Stimulated activated naive CD8-positive, alpha-beta T cell treated with anti-CD3 and anti-CD28 coated beads, Interleukin-15, Interleukin-2, amounts not matched to agents 100 ng/mL and 50 ng/mL, for 24 hours (primary cell): Measurements from ENCODE around the gene PIP5K1A.

Experiments
- H3K27ac Mint-ChIP-seq: one replicate; pipeline ENCODE4 v1.8.0; 2021; ENCODE audit warnings: mild to moderate bottlenecking, mixed read lengths
- H3K27me3 Mint-ChIP-seq: one replicate; pipeline ENCODE4 v1.8.0; 2021; ENCODE audit warnings: mixed read lengths
- H3K36me3 Mint-ChIP-seq: one replicate; pipeline ENCODE4 v1.8.0; 2021; ENCODE audit warnings: low read depth, mixed read lengths
- H3K4me1 Mint-ChIP-seq: one replicate; pipeline ENCODE4 v1.8.0; 2021; ENCODE audit warnings: low read depth, mixed read lengths
- H3K4me3 Mint-ChIP-seq: one replicate; pipeline ENCODE4 v1.8.0; 2021; ENCODE audit warnings: mild to moderate bottlenecking, mixed read lengths
- H3K9me3 Mint-ChIP-seq: one replicate; pipeline ENCODE4 v1.8.0; 2021; ENCODE audit warnings: mixed read lengths

The PIP5K1A gene, protein sequence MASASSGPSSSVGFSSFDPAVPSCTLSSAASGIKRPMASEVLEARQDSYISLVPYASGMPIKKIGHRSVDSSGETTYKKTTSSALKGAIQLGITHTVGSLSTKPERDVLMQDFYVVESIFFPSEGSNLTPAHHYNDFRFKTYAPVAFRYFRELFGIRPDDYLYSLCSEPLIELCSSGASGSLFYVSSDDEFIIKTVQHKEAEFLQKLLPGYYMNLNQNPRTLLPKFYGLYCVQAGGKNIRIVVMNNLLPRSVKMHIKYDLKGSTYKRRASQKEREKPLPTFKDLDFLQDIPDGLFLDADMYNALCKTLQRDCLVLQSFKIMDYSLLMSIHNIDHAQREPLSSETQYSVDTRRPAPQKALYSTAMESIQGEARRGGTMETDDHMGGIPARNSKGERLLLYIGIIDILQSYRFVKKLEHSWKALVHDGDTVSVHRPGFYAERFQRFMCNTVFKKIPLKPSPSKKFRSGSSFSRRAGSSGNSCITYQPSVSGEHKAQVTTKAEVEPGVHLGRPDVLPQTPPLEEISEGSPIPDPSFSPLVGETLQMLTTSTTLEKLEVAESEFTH

DNA sequence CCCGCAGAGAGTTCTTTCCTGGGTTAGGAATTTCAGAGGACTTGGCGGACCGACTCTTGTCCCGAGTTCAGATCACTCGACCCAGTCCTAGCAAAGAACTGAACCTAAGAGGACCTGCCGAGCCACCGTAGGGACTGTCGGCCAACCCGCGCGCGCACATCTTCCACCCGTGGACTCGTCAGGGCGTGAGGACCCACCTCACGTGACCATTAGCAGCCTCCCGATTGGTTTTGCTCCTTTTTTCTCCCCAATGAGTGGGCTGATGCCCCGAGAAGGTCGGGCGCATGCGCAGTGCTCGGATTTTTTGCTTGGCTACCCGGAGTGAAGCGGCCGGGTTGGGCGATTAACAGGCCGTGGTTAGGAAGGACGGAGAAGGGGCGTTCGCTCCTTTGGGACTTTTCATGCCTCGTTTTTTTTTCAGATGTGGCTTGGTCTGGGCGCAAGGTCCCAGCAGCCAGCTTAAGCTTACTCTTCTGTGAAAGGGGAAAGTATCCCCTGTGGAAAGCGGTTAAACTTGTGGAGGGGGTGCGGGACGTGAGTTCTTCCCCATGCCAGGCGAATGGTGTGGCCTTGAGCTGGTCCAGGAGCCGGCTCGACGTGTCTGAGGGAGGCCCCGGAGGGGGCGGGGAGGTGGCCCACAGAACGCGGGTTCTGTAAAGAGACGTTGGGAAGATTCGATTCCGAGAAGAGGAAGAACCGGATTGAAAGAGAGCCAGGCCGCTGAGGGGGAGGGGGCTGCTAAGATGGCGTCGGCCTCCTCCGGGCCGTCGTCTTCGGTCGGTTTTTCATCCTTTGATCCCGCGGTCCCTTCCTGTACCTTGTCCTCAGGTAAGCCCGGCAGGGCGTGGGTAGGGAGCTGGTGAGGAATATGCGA lies at the start of gene PIP5K1A:
TSS of gene PIP5K1A (plus strand) at position 299 of the 874 bp plus-strand sequence. CDS start at position 744, 445 bp downstream.
- H3K27ac Mint-ChIP-seq, result peak within 1 kb of the TSS; percentile 98
- no peaks in the 10 kb centered on the region for H3K27me3 Mint-ChIP-seq
- peak within 1 kb of the TSS; percentile 100 for H3K4me3 Mint-ChIP-seq
- H3K9me3 Mint-ChIP-seq, result no peaks in the 10 kb centered on the region
- peaks cover 47% of the 10 kb centered on the region for H3K4me1 Mint-ChIP-seq
- peaks cover 37% of the 10 kb centered on the region for H3K36me3 Mint-ChIP-seq

DNA sequence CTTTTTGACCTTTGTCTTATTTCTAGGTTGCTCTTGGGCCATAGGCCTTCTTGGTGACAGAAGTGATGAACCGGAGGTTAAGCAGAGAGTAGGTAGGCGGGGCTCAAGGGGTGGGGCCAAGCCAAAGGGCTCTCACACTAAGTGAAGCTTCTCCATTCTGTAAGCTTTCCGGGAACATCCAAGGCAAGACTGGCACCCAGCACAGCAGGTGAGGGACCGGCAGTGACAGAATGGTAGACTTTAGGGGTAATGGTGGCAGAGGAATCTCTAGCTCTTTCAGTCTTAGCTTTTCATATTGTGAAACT lies 41.9 kb upstream of the PIP5K1A start, which contains the start of gene TNFAIP8L2:
TSS of gene TNFAIP8L2 (plus strand) at position 135 of the 305 bp plus-strand sequence. CDS start 2,049 bp downstream, outside the sequence.
- Mint-ChIP-seq H3K9me3 (no peaks in the 10 kb centered on the region), H3K4me1 (peaks cover 48% of the 10 kb centered on the region), H3K36me3 (peaks cover 45% of the 10 kb centered on the region), H3K27ac (peak within 1 kb of the TSS; percentile 96), H3K4me3 (peak within 1 kb of the TSS; percentile 94), H3K27me3 (no peaks in the 10 kb centered on the region)

DNA sequence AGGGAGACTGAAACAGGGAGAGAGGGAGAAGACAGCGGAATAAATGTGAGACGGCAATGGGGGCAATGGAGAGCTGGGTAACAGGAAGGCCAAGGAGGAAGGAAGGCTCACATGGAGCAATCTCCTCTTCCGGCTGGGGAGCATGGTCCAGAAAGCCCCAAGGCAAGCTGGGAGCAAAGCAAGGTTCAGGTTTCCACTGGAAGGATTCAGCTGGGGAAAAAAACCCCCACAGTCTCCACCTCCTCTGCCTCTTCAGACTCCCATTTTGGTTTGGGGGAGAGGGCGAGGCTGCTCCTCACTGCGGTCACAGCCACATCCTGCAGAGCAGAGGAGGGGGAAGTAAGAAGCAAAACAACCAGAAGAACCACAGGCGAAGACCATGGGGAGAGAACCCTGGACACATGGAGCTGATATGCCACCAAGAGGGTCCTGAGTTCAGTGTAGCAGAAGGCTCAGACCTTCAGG lies 41.3 kb upstream of the PIP5K1A start:
- Mint-ChIP-seq H3K4me3 (peak overlapping the region; percentile 94), H3K27me3 (no peaks in the 10 kb centered on the region), H3K9me3 (no peaks in the 10 kb centered on the region), H3K4me1 (peaks cover 54% of the 10 kb centered on the region), H3K36me3 (peaks cover 50% of the 10 kb centered on the region), H3K27ac (peak overlapping the region; percentile 96)

DNA sequence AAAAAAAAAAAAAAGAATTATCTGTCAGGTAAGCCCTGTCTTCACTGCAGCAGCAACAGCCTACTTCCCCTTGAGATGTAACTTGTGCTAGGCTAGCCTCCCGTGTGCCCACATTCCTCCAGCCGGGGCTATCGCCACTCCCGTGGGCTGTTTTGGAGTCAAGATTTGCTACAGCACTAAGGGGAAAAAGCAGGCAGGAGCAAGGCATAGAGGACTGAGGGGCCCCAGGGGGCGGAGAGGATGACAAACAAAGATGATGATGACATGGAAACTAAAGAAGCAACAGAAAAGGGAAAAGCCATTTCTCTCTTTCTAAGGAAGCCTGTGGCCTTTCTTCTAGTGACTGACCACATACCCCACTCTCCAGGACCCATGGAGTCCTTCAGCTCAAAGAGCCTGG lies 40.0 kb upstream of the PIP5K1A start:
- H3K27me3 Mint-ChIP-seq, result no peaks in the 10 kb centered on the region
- peak overlapping the region; percentile 96 for H3K27ac Mint-ChIP-seq
- peak overlapping the region; percentile 94 for H3K4me3 Mint-ChIP-seq
- H3K36me3 Mint-ChIP-seq, result peaks cover 58% of the 10 kb centered on the region
- H3K4me1 Mint-ChIP-seq, result peaks cover 63% of the 10 kb centered on the region
- no peaks in the 10 kb centered on the region for H3K9me3 Mint-ChIP-seq

DNA sequence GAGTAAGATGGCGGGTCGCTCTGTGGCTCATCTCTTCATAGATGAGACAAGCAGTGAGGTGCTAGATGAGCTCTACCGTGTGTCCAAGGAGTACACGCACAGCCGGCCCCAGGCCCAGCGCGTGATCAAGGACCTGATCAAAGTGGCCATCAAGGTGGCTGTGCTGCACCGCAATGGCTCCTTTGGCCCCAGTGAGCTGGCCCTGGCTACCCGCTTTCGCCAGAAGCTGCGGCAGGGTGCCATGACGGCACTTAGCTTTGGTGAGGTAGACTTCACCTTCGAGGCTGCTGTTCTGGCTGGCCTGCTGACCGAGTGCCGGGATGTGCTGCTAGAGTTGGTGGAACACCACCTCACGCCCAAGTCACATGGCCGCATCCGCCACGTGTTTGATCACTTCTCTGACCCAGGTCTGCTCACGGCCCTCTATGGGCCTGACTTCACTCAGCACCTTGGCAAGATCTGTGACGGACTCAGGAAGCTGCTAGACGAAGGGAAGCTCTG lies 39.6 kb upstream of the PIP5K1A start:
- peaks cover 59% of the 10 kb centered on the region for H3K36me3 Mint-ChIP-seq
- no peaks in the 10 kb centered on the region for H3K9me3 Mint-ChIP-seq
- H3K27ac Mint-ChIP-seq, result peak overlapping the region; percentile 96
- H3K4me1 Mint-ChIP-seq, result peaks cover 63% of the 10 kb centered on the region
- H3K27me3 Mint-ChIP-seq, result no peaks in the 10 kb centered on the region
- peak overlapping the region; percentile 94 for H3K4me3 Mint-ChIP-seq

DNA sequence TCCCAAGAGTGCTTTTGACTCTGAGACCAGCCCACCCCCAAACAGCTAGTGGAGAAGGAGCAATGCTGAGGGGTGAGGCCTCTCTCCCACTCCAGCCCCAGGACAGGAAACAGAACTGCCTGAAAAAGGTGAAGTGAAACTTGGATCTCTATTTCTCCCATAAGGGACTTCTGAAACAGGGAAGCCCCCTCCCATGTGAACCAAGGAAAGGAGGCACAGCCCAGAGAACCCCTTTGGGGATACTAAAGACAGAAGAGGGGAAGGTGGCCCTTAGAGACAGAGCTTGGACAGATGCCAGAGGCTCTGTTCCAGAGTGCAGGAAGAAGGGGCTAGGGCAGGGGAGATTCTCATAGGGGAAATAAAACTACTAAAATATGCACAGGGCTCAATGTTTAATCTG lies 39.0 kb upstream of the PIP5K1A start:
- Mint-ChIP-seq H3K4me3 (peak overlapping the region; percentile 94), H3K27ac (peak overlapping the region; percentile 96), H3K4me1 (peaks cover 68% of the 10 kb centered on the region), H3K27me3 (no peaks in the 10 kb centered on the region), H3K9me3 (no peaks in the 10 kb centered on the region), H3K36me3 (peaks cover 65% of the 10 kb centered on the region)

DNA sequence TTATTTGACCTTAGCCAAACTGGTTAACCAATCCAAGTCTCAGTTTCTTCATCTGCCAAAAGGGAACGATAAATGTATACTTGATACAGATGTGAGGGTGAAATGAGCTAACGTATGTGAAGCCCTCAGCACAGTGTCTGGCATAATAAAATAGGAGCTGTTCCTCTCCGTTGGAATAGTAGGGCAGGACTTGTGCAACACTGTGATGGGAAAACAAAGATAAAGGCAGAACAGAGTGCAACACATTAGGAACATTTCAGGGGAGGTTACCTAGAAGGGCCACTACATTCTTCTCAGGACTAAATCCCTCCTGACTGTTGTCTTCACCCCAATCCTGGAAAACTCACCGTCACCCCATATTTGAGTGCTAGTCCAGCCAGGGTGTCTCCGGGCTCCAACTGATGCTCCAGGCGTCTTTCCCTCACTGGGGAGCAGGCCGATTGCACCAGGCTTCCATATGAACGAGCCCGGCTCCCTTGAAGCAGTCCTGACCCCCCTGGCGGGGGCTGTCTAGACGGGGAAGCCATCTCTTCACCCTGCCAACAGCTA lies 33.5 kb upstream of the PIP5K1A start:
- H3K4me1 Mint-ChIP-seq, result peaks cover 65% of the 10 kb centered on the region
- peak overlapping the region; percentile 98 for H3K27ac Mint-ChIP-seq
- no peaks in the 10 kb centered on the region for H3K9me3 Mint-ChIP-seq
- peaks cover 69% of the 10 kb centered on the region for H3K36me3 Mint-ChIP-seq
- H3K4me3 Mint-ChIP-seq, result peak overlapping the region; percentile 95
- H3K27me3 Mint-ChIP-seq, result no peaks in the 10 kb centered on the region

DNA sequence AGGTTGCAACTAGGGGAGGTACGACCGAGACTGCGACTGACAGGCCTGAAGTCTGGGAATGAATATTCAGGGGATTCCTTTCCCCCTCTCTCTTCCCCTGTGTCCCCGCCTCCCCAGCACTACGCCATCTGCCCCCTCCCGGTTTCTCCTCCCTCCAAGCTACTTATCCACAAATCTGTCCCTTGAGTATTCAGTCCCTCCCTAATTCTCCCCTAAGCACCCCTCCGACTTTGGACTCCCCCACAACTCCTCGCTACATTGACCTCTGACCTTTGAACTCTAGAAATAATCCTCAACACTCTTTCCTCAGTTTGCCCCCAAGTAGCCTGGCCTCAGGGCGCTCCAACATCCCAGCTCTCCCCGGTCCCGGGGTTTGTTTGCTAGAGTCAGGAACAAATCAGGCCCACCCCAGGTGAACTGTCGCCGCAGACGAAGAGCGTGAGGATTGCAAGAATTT lies 33.0 kb upstream of the PIP5K1A start:
- peaks cover 60% of the 10 kb centered on the region for H3K4me1 Mint-ChIP-seq
- H3K27ac Mint-ChIP-seq, result peak overlapping the region; percentile 98
- H3K36me3 Mint-ChIP-seq, result peaks cover 64% of the 10 kb centered on the region
- no peaks in the 10 kb centered on the region for H3K9me3 Mint-ChIP-seq
- H3K27me3 Mint-ChIP-seq, result no peaks in the 10 kb centered on the region
- peak overlapping the region; percentile 95 for H3K4me3 Mint-ChIP-seq

DNA sequence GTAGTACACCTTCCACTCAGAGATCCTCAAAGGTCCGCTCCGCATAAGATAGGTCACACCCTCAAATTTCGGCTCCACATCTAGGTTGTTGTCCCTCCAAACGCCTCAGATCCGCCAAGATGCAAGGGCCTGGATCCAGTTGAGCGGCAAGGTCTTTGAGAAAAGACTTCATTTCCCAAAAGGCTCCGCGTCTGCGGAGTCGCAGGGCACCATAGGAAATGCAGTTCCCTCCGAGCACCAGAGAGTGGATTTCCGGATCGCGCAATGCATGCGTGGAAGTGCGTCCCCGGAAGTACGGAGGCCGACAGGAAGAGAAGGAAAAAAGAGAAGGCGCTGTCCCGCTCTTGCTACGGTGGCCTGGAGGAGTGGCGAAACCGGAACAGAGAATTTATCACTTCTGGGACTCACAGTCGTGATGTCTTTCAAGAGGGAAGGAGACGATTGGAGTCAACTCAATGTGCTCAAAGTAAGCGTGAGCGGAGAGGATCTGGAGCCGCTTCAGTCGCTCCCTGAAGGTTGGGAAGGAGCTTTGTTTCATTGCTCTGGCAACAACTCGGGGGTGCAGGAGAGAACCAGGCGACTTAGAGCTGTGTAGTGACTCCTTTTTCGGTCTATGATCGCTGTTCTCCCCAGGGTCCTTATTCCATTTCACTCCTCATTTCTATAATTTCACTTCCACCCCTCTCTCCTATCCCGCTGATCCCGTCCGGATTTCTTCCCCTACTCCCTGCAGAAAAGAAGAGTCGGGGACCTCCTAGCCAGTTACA lies 32.4 kb upstream of the PIP5K1A start, which contains the start of the genes LYSMD1 and SCNM1:
TSS of gene LYSMD1 (minus strand) at position 165 of the 767 bp plus-strand sequence. CDS start 644 bp downstream, outside the sequence.
TSS of gene SCNM1 (plus strand) at position 407 of the 767 bp plus-strand sequence. CDS start at position 416, 9 bp downstream.
- no peaks in the 10 kb centered on the region for H3K9me3 Mint-ChIP-seq
- H3K4me3 Mint-ChIP-seq, result peak within 1 kb of the TSS; percentile 95
- peaks cover 60% of the 10 kb centered on the region for H3K36me3 Mint-ChIP-seq
- no peaks in the 10 kb centered on the region for H3K27me3 Mint-ChIP-seq
- peak within 1 kb of the TSS; percentile 98 for H3K27ac Mint-ChIP-seq
- peaks cover 55% of the 10 kb centered on the region for H3K4me1 Mint-ChIP-seq

DNA sequence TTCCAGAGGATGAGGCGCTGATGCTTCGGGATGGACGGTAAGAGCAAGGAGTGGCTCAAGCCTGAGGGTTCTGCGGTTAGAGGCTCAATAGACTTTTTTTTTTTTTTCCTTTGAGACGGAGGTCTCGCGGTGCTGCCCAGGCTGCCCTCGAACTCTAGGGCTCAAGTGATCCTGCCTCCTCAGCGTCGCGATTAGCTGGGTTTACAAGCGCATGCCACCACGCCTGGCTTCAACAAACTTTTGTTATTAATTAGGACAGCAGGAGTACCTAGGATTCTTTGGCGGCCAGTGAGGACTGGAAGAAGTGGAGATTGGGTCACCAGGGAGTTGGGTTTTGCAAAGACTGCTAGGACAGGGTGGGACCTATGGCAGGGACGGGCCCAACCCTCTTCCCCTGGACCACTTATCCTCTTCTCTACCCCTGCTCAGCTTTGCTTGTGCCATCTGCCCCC lies 31.8 kb upstream of the PIP5K1A start:
- no peaks in the 10 kb centered on the region for H3K9me3 Mint-ChIP-seq

DNA sequence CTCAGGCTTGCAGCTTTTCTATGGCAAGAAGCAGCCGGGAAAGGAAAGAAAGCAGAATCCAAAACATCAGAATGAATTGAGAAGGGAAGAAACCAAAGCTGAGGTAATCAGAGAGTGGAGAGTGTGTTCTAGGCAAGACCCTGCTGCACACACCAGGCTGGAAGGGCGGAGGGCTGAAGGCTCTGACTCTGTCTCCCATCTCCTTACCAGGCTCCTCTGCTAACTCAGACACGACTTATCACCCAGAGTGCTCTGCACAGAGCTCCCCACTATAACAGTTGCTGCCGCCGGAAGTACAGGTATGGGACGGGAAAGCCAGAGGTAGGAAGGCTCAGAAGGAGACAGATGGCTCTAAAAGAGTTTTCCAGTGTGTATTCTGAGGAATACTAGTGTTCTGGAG lies 31.2 kb upstream of the PIP5K1A start:
- peak overlapping the region; percentile 95 for H3K4me3 Mint-ChIP-seq
- H3K4me1 Mint-ChIP-seq, result peaks cover 45% of the 10 kb centered on the region

More for the DNA sequence above, 31.8 kb upstream of the PIP5K1A start:
- peak overlapping the region; percentile 98 for H3K27ac Mint-ChIP-seq
- peaks cover 51% of the 10 kb centered on the region for H3K4me1 Mint-ChIP-seq
- H3K27me3 Mint-ChIP-seq, result no peaks in the 10 kb centered on the region
- peaks cover 59% of the 10 kb centered on the region for H3K36me3 Mint-ChIP-seq
- peak overlapping the region; percentile 95 for H3K4me3 Mint-ChIP-seq

DNA sequence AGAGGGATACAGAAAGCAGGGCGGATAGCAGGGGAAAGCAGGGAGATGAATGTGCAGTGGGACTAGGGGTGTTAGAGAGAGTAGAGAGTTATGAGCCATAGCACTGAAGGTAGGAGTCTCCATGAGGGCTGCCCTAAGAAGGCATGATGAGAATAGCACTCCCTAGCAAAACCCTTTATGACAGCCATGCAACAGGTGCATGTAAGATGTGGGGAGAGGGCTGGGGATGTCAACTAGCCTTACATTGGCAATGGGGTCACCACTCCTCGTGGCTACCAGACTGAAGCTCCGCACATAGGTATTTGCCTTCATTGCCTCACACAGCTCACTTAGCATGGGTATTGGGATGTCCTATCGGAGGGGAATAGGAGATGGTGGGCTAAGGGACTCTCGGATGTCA lies 27.2 kb upstream of the PIP5K1A start:
- peaks cover 55% of the 10 kb centered on the region for H3K36me3 Mint-ChIP-seq
- H3K9me3 Mint-ChIP-seq, result no peaks in the 10 kb centered on the region
- H3K4me3 Mint-ChIP-seq, result no peak overlapping the region
- H3K4me1 Mint-ChIP-seq, result peaks cover 15% of the 10 kb centered on the region
- H3K27ac Mint-ChIP-seq, result peak overlapping the region; percentile 45
- H3K27me3 Mint-ChIP-seq, result no peaks in the 10 kb centered on the region

More for the DNA sequence above, 31.2 kb upstream of the PIP5K1A start:
- peak overlapping the region; percentile 98 for H3K27ac Mint-ChIP-seq
- no peaks in the 10 kb centered on the region for H3K27me3 Mint-ChIP-seq
- H3K9me3 Mint-ChIP-seq, result no peaks in the 10 kb centered on the region
- peaks cover 57% of the 10 kb centered on the region for H3K36me3 Mint-ChIP-seq

DNA sequence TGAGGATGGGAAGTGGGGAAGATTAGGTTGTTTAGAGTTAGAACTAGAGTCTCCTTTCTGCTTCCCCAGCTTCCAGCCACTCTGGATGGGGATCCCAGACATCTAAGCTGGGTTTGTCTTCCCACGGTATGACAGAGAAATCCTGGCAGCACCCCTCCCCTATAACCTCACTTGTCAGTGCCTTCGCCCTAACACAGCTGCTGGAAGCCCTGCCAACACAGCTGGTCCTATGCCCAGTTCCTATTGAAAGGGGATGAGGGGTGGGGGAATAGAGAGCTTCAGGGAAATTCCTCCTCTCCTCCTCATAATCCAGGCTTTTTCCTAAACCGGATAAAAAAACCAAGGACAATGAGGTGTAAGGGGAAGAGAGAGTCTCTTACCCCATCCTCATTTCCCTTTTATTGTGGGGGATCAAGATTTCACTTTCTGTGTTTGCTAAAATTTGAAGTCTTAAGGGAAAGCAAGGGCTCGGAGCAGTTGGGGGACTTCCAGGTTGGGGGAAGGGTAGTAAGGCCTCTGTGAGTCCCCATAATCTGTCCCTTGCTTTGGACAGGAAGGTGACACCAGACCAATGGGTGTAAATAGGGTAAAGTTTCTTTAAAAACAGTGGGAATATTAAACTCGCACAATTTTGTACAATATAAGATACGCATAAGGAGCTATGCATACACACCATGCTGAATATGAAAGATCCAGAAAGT lies 23.2 kb upstream of the PIP5K1A start:
- Mint-ChIP-seq H3K36me3 (peaks cover 52% of the 10 kb centered on the region), H3K27ac (no peak overlapping the region), H3K27me3 (no peaks in the 10 kb centered on the region), H3K4me3 (no peak overlapping the region), H3K9me3 (no peaks in the 10 kb centered on the region), H3K4me1 (no peaks in the 10 kb centered on the region)
